HL-60 (cell line): Measurements from ENCODE around the gene RNF214.

Experiments
- DNase-seq, 2 experiments: peaks; one replicate each; pipeline ENCODE4 v3.0.0-alpha.2; 2010 to 2020; ENCODE audit warnings: low read depth in 1 of 2, low spot score in 1 of 2
- H3K27ac ChIP-seq: fragments of 250-450 bp; sonication (Bioruptor Pico); replicated peaks from 2 replicates; pipeline ENCODE4 v1.5.1; 2020; ENCODE audit warnings: mild to moderate bottlenecking, moderate library complexity
- H3K27me3 ChIP-seq: fragments of 250-450 bp; sonication (Bioruptor Pico); 2 replicates; pipeline ENCODE4 v1.5.1; 2021; ENCODE audit warnings: mild to moderate bottlenecking, moderate library complexity; ENCODE audit not compliant: insufficient read depth, poor library complexity, severe bottlenecking
- H3K4me3 ChIP-seq: replicated peaks from 2 replicates; pipeline ENCODE4 v1.5.1; 2011; ENCODE audit warnings: mild to moderate bottlenecking, control low read depth, low read length; ENCODE audit not compliant: insufficient read depth
- CTCF ChIP-seq: IDR thresholded peaks from one replicate; pipeline ENCODE4 v1.5.1; 2011; ENCODE audit warnings: low read length, control low read depth, inconsistent platforms; ENCODE audit not compliant: insufficient read depth
- GABPA ChIP-seq: IDR thresholded peaks from 2 replicates; pipeline ENCODE4 v1.6.1; 2012; ENCODE audit warnings: low read depth
- POLR2AphosphoS5 ChIP-seq: IDR thresholded peaks from 2 replicates; pipeline ENCODE4 v1.6.1; 2012; ENCODE audit warnings: low read depth
- REST ChIP-seq: IDR thresholded peaks from 2 replicates; pipeline ENCODE4 v1.6.1; 2012; ENCODE audit warnings: low read depth; ENCODE audit not compliant: insufficient replicate concordance
- SPI1 ChIP-seq: IDR thresholded peaks from 2 replicates; pipeline ENCODE4 v1.6.1; 2012; ENCODE audit warnings: low read depth, mild to moderate bottlenecking, borderline replicate concordance

The RNF214 gene

GRCh38 chr11:117189941-117190544 lies 42.4 kb upstream of the RNF214 start:
- Histone ChIP-seq H3K27me3 (no peaks in the 10 kb centered on the region), H3K27ac (no peak overlapping the region), H3K4me3 (no peak overlapping the region)
- DNase-seq: no peak
- TF ChIP-seq POLR2AphosphoS5: no peak
- TF ChIP-seq REST: no peak
- TF ChIP-seq GABPA: no peak
- TF ChIP-seq CTCF: no peak
- no peak for TF ChIP-seq SPI1

GRCh38 chr11:117191680-117192400 lies 40.6 kb upstream of the RNF214 start:
- no peak overlapping the region for H3K27ac ChIP-seq
- DNase-seq: no peak
- H3K27me3 ChIP-seq: no peaks in the 10 kb centered on the region
- TF ChIP-seq SPI1: no peak
- TF ChIP-seq REST: no peak
- no peak for TF ChIP-seq GABPA
- no peak for TF ChIP-seq CTCF
- TF ChIP-seq POLR2AphosphoS5: no peak
- no peak overlapping the region for H3K4me3 ChIP-seq

GRCh38 chr11:117192401-117192875 lies 40.0 kb upstream of the RNF214 start:
- H3K27me3 ChIP-seq: no peaks in the 10 kb centered on the region
- H3K4me3 ChIP-seq: no peak overlapping the region
- DNase-seq: no peak
- no peak for TF ChIP-seq SPI1
- TF ChIP-seq POLR2AphosphoS5: no peak
- no peak for TF ChIP-seq GABPA
- no peak for TF ChIP-seq CTCF
- TF ChIP-seq REST: no peak
- H3K27ac ChIP-seq: no peak overlapping the region
